HG03139 (cell line): ENCODE results near the gene CCL26.

Experiments used
- ATAC-seq: cut with Tn5 transposase; IDR thresholded peaks from one replicate; pipeline ENCODE4 v1.9.1; 2021; ENCODE audit not compliant: unreplicated experiment

Gene CCL26, protein sequence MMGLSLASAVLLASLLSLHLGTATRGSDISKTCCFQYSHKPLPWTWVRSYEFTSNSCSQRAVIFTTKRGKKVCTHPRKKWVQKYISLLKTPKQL

GRCh38 chr7:75772081-75773077 is at the start of gene CCL26:
TSS of gene CCL26 (minus strand) at chr7:75772211. CDS start at chr7:75772176, 35 bp downstream.
- no peak for ATAC-seq

DNA sequence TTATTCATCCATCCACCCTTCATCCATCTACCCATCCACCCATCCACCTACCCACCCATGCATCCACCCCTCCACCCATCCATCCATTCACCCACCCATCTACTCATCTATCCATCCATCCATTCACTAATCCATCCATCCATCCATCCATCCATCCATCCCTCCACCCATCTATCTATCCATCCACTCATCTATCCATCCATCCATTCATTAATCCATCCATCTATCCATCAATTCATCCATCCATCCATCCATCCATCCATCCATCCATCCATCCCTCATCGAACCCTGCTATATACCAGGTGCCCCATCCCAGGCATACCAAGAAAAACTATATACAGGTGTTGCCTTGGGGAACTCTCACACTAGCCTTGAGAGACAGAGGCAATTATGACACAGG is 48.7 kb upstream of the CCL26 start:
- no peak for ATAC-seq

DNA sequence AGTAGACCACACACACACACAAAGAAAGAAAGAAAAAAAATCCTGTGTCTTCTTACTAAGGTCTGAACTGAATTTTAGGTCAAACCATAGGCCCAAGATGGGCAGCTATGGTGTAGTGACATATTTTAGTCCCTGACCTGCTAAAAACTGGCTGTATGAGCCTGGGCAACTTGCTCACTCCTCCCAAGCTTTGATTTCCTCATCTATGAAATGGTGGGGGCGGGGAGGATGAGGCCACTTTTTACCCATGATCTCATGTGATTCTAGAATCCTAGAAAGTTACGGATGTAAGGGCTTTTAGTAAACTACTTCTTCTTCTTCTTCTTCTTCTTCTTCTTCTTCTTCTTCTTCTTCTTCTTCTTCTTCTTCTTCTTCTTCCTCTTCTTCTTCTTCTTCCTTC is 47.7 kb upstream of the CCL26 start:
- no peak for ATAC-seq

GRCh38 chr7:75818472-75818871 is 46.5 kb upstream of the CCL26 start:
- ATAC-seq, result no peak

DNA sequence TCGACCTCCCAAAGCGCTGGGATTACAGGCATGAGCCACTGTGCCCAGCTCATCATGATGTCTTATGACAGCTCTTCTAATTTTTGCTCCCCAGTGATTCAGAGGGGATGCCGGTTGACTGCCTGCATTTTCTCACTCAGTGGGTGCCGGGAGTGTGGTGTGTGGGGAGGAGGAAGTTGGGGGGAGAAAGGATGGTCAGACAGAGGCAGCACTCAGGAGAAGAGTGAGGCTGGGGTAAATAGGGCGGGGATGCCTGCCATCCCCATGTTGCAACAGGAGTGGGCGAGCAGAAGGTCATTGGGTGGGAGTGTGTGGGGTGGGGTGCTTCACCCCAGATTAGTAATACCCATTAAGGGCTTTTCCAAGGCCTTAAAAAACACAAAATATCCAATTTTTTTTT is 45.1 kb upstream of the CCL26 start:
- no peak for ATAC-seq

DNA sequence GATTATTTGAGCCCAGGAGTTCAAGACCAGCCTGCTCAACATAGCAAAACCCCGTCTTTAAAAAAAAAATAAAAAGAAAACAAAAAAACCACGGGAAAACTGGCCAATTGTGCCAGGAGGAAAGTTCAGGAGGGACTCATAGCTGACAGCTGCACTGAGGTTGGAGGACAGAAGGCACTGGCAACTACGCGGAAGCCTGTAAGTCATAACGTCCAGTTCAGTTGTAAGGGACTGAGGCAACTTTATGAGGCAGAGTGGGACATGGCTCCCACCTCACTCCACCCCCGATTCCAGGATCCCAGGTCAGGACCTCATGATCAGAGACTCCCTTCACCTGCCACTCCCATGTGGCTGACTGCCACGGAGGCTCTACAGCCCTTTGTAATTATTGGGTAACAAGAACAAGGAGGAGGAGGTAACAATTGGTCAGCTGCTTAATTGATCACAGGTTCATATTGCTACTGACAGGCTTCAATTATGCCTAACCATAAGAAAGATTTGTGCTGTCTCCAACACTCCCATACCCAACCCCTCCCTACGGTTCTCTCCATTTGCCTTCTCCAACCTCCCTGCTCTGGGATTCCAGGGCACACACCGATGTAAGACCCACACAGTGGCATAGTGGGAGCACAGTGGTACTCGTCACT is 43.5 kb upstream of the CCL26 start:
- no peak for ATAC-seq

GRCh38 chr7:75814407-75814947 is 42.5 kb upstream of the CCL26 start:
- no peak for ATAC-seq

- ATAC-seq, result no peak
These were observed 41.8 kb upstream of the CCL26 start, which contains the start of gene CCL24 for GRCh38 chr7:75813781-75814236. TSS of gene CCL24 (minus strand) at chr7:75813806. CDS start at chr7:75813715, 91 bp downstream.

- no peak for ATAC-seq
These were observed 41.1 kb upstream of the CCL26 start for GRCh38 chr7:75813084-75813483.

- ATAC-seq, result no peak
These were observed 40.1 kb upstream of the CCL26 start for GRCh38 chr7:75811894-75812678.

DNA sequence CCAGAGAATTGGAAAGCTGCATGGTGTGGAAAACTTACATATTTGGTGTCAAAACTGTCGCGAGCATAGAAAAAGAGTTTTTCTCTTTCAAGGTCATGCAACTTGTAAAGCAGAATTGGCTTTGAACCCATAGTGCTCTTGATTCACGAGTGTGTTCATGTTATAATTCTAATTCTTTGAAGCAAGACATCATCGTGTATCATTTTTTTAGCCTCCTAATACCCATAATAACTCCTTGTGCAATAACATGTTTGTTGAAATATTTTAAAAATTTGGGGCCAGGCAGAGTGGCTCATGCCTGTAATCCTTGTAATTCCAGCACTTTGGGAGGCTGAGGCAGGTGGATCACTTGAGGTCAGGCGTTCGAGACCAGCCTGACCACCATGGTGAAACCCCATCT is 37.4 kb upstream of the CCL26 start:
- ATAC-seq, result no peak

GRCh38 chr7:75808106-75808505 is 36.1 kb upstream of the CCL26 start:
- no peak for ATAC-seq

DNA sequence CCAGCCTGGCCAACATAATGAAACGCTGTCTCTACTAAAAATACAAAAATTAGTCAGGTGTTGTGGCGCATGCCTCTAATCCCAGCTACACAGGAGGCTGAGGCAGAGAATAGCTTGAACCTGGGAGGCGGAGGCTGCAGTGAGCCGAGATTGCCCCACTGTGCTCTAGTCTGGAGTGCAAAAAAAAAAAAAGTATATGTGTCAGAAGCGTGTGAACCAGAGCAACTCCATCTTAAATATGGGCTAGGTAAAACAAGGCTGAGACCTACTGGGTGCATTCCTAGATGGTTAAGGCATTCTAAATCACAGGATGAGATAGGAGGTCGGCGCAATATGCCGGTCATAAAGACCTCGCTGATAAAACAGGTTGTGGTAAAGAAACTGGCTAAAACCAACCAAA is 35.4 kb upstream of the CCL26 start:
- ATAC-seq, result no peak

- ATAC-seq, result no peak
These were observed 34.7 kb upstream of the CCL26 start for GRCh38 chr7:75806560-75807307.

GRCh38 chr7:75804705-75805104 is 32.7 kb upstream of the CCL26 start:
- ATAC-seq, result no peak

DNA sequence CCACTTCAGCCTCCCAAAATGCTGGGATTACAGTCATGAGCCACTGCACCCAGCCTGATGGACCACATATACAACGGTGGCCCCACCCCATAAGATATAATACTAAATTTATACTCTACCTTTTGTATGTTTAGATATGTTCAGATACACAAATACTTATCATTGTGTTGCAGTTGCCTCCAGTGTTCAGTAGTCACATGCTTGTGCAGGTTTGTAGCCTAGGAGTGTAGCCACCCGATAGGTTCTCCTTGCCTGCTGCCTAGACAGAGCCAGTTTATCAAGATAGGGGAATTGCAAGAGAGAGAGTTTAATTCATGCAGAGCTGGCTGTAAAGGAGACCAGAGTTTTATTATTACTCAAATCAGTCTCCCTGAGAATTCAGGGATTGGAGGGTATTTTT is 32.0 kb upstream of the CCL26 start:
- no peak for ATAC-seq

DNA sequence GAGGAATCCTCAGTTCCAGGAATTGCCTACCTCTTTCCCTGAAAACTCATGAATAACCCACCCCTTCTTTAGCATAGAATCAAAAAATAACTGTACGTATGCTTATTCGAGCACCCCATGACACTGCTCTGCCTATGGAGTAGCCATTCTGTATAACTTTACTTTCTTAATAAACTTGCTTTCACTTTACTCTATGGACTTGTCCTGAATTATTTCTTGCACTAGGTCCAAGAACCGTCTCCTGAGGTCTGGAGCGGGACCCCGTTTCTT is 30.5 kb upstream of the CCL26 start:
- ATAC-seq, result no peak

DNA sequence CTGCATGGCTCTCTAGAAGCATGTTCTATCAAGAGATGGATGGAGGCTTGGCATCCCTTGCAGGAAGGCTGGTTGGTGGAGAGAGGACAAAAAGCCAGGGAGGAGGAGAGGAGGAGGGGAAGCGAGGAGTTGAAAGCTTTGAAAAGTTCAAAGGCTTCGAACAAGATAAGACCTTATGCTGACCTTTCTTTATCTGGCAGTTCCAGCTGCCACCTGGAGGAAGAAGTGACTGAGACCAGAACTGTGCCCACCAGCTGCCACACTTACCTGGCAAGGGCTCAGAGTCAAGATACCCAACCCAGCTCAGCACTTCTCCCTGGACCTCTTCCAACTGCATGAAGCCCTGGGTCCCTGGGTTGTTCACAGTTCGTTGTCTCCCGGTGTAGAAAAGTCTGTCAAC is 26.8 kb upstream of the CCL26 start:
- ATAC-seq, result no peak

GRCh38 chr7:75796420-75796819 is 24.4 kb upstream of the CCL26 start:
- no peak for ATAC-seq

DNA sequence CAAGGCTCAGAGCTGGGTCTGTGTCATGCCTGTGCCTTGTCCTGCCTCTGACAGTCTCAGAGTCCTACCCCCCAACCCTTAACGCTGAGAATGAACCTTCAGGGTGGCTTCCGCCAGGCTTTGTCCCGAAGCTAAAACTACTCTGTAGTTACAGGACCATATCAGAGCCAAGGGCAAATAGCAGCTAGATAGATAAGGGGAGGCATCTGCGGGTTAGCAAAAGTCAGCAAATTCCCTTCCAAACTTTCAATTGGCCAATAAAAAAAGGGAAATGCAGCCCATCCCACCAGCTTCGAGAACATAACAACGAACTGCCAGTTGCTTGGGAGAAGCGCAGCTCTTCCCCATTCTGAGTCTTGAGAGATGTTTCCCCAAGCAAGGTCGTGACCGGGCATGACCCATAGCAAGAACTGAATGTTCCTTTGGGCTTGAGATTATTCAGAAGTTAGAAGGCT is 23.8 kb upstream of the CCL26 start:
- no peak for ATAC-seq
